DMS53 (cell line): ENCODE measurements around the gene APIP.
A peak's percentile ranks its signal among the peaks of the same experiment; 100 is the strongest.

Experiments
- DNase-seq: peaks from one replicate; lab custom pipeline; 2025; lab: John Stamatoyannopoulos, UW

The APIP gene, protein sequence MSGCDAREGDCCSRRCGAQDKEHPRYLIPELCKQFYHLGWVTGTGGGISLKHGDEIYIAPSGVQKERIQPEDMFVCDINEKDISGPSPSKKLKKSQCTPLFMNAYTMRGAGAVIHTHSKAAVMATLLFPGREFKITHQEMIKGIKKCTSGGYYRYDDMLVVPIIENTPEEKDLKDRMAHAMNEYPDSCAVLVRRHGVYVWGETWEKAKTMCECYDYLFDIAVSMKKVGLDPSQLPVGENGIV

DNA sequence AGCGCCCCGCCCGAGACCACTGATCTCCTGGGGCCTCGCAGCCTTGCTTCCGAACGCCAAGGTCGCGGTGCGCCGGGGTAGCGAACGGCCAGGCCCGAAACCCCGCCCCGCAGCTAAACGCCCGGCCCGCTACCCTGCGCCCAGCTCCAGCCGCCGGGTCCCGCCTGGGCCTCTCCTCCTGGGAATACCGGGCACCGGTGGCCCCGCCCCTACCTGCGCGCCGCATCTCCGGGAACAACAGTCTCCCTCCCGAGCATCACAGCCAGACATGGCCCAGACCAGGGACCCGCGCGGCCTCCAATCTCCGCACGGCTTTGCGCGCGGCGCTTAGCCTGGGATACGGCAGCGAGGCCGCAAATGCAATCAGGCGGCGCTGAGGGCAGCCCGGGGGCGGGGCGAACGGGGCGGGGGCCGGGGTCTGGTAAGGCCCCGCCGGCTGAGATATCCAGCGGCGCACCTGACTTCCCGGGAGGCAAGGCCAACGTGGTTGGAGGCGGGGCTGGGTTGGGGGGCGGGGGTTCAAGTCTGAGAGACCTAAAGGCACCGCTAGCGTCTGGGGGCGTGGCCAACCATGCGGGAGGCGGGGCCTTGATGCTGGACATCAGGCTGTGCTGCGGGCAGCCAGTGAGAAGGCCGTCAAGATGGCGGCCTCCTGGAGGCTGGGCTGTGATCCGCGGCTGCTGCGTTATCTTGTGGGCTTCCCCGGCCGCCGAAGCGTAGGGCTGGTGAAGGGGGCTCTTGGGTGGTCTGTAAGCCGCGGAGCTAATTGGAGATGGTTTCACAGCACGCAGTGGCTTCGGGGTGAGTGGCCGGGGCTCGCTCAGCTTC is at the start of gene APIP, which contains the start of gene PDHX:
Gene APIP (minus strand): TSS at position 365 of the 828 bp plus-strand sequence. CDS start 95 bp downstream, at position 270.
Gene PDHX (plus strand): TSS at position 604 of the 828 bp plus-strand sequence. CDS start 38 bp downstream, at position 642.
- peak; percentile 98 for DNase-seq

DNA sequence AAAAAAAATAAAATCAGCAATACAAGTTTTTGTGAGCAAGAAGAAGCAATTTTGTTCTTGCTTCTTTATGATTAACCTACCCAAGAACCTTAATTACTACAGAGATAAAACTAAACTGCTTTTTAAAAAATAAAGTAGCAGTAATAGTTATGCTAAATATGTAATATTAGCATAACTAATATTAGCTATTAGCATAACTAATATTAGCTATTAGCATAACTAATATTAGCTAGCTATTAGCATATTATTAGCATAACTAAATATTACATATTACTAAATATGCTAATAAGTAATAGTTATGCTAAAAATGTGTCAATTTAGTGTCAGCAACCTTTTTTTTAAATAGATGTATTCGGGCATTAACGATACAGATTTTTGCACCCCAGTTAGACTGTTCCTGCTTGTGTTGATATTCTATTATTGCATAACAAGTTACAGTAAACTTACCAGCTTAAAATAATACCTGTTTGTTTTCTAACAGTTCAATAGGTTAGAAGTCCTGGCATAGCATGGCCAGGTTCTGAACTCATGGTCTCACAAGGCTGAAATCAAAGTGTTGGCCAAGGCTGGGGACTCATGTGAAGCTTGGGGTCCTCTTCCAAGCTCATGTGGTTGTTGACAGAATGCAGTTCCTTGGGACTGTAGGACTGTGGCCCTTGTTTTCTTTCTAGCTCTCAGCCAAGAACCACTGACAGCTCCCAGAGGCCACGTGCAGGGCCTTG is 48.6 kb upstream of the APIP start:
- DNase-seq = no peak

DNA sequence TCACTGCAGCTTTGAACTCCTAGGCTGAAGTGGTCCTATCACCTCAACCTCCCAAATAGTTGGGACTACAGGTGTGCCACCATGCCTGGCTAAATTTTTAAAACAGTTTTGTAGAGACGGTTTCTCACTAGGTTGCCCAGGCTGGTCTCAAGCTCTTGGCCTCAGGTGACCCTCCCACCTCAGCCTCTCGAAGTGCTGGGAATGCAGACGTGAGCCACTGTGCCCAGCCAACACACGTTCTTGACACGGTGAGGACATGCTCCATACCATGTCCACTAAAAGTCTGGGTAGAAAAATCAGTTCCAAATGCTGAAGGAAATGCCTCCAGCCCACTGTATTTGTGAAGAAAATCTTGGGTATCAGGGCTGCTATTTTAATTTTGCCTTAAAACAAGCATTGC is 47.2 kb upstream of the APIP start:
- DNase-seq = no peak

DNA sequence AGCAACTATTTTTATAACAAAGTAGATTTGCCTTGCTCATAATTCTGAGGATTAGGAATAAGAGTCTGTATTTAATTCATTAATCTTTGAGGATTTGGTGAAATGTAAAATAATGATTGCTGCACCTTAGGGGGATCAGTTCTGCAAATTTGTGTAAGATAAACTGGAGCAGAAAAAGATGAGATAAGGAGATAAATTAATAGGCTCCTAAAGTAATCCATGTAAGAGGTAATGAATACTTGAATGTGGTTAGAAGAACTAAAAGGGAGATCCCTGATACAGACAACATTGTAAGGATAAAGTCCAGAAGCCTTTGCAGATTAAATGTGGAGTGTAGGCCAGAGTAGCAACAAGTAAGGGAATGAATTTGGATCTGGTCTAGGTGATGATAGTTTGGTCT is 45.9 kb upstream of the APIP start:
- no peak for DNase-seq

DNA sequence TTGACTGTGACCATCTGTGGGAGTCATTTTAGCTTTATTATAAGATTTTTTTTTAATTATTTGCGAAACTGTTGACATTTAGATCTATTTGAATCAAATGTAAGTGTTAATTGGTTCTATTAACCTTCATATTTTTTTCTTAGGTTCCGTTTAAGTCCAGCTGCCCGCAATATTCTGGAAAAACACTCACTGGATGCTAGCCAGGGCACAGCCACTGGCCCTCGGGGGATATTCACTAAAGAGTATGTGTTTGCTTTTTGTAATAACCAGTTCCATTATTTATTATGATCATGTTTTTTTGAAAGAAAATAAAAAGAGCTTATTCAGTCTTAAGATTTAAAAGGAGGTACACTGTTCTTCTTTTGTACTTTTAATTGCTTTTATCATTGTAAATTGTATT is 44.1 kb upstream of the APIP start:
- DNase-seq = no peak

DNA sequence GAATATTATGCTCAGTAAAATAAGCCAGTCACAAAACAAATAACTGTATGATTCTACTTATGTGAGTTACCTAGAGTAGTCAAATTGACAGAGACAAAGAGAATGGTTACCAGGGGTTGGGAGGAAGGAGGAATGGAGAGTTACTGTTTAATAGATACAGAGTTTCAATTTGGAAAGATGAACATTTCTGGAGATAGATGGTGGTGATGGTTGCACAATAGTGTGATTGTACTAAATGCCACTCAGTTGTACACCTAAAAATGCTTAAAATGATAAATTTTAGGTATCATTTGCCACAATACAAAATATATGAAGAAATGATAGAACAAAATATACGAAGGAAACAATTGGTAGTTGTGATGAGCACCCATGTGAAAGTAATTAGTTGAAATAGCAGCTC is 43.6 kb upstream of the APIP start:
- no peak for DNase-seq

DNA sequence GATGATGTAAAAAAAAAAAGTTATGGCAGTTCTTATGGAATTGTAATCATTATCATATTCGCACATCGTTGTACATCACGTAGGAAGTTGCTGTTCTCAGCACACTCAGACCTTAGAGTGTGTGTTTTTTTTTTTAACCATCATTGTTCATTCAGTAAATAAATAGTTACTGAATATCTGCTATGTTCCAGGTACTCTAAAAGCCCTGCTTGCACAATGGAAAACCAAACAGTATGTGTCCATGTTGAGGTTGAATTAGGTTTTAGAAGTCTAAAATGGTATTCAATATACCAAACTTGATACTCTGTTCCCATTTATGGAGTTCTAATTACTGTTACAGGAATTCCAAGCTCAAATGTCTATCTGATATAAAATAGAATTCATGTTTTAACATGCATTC is 41.4 kb upstream of the APIP start:
- no peak for DNase-seq

DNA sequence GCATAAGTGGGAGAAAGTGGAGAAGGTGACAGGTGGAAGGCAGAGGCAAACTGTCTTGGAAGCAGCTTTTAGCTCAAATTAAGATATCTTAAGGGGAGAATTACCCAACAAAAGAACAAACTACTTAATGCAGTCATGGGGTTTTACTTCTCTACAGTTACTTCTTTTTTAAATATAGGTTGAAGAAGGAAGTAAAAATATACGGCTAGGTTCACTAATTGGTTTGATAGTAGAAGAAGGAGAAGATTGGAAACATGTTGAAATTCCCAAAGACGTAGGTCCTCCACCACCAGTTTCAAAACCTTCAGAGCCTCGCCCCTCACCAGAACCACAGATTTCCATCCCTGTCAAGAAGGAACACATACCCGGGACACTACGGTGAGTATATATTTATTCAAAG is 41.0 kb upstream of the APIP start:
- DNase-seq = no peak

DNA sequence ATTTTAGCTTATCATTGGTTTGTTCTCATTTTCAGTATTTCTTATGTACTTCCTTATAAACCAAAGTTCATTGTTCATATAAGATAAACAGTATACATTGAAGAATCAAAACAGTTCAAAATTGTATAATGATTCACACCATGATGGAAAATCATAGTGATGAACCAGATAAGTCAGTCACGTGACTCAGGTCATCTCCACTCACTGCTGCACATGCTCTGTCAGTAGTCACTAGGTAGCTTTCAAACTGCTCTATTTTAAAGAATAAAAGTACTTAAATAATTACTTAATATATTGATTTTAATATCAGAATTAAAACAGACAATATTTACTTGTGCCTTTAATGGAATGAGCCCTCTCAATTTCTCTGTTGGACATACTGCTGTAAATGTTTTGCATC is 37.8 kb upstream of the APIP start:
- DNase-seq = no peak

DNA sequence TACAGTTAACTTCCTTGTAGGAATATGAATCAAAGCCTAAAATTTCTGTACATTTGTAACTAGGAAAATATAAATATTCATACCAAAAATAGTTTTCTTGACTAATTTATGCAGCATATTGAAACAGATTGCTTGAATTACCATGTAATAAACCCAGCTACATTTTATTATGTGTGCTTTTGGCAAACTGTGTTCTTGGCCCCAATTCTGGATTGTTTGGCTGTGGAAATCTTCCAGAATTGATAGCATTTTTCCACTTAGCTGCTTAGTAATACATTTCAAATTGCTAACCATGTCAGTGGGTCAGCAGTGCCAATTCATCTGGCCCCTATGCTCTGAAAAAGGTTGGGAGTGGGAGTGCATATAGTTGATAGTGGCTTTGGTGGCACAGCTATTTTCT is 32.5 kb upstream of the APIP start:
- DNase-seq = no peak

DNA sequence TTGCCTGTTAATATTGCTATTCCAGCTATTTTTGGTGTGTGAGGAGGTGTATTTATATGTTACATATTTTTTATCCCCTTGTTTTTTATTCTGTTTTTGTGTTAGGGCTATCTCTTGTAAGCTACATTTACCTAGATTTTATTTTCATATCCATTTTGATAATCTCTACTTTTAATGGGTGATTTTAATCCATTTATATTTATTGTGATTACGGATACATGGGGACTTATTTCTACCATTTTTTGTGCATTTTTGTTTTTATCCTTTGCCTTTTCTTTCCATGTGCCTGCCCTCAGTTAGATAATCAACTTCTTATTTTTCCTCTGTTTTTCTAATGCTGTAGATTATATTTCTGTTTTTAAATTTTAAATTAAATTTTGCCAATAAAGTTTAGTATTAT is 28.5 kb upstream of the APIP start:
- DNase-seq = no peak

DNA sequence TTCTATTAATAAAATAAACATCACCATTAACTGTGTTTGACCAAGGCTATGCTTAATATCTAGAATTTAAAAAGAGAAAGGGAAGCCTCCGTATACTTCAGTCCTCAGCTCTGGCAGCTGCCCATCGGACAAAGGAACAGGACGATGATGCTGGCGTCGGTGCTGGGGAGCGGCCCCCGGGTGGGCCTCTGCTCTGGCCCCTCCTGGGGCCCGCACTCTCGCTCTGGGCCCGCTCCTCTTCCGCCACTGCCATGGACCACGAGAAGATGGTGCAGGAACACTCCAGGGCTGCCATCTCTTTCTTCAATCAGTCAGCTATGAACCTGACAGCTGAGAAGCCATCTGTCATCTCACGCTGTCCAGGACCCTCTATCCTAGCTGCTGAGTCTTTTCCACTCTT is 25.5 kb upstream of the APIP start:
- DNase-seq = no peak

DNA sequence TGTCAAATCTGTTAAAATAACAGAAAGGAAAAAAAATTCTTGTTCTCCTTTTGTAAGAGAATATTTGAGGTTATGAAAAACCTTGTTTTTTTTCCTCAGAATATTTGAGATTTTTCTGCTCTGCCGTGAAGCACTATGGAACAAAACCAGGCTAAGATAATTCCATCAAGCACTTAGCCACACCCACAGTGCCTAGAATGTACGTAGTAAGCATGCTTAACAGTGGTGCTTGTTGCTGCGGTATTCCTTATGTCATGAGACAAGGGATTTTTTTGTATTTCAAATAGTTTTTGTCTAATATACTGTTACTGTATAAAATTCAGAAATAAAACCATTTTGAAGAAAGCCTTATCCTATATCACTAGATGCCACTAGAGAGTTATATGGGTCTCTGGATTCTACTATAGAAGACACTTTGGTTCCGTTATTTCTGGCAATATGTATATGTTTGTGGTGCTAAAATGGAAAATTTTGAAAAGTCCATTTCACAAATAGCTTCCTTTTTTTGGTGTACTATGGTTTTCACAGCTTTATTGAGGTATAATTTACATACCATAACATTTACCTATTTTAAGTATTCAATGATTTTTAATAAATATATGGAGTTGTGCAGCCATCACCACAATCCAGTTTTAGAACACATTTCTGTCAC is 24.0 kb upstream of the APIP start:
- no peak for DNase-seq

DNA sequence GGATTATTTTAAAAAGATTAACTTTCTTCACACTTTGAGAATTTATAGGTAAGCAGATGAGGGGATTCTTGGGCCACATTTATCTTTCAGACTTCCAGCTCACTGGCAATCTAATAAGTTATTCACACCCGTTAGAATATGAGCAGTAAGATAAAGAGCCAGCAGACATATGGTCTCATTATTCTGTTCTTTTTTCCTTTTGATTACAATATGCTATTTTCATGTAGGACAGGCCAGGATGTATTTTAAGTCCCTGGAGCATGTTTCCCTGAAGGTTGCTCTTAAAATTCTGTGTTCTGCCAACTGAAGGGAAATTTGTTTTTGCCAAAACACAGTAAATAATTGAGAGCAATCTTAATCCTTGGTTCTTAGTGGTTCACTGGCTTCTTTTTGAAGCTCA is 22.4 kb upstream of the APIP start:
- DNase-seq = no peak

DNA sequence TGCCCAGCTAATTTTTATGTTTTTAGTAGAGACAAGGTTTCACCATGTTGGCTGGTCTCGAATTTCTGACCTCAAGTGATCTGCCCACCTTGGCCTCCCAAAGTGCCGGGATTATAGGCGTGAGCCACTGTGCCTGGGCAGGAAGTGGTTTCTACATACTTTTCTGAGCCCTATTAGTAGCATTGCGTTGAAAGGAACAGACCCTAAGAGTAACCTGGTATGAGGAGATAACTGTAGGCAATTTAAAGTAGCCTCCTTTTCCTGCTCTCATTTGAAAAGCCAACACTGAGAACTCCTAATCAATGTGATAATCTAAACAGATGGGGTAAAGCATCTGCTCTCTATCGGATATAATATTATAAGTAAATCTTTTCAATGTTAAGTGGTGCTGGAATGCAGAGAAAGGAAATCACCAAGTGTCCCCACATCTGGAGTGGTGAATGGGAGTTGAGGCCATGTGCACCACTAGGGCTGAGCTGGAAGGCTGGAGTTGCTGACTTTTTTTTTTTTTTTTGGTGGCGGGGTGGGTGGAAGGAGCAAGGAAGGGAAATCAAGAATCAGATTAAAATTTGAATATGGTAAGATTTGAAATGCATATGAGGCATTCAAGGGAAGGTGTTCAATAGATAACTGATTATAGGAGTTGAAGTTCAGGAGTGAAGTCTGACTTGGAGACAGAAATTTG is 20.9 kb upstream of the APIP start:
- no peak for DNase-seq

DNA sequence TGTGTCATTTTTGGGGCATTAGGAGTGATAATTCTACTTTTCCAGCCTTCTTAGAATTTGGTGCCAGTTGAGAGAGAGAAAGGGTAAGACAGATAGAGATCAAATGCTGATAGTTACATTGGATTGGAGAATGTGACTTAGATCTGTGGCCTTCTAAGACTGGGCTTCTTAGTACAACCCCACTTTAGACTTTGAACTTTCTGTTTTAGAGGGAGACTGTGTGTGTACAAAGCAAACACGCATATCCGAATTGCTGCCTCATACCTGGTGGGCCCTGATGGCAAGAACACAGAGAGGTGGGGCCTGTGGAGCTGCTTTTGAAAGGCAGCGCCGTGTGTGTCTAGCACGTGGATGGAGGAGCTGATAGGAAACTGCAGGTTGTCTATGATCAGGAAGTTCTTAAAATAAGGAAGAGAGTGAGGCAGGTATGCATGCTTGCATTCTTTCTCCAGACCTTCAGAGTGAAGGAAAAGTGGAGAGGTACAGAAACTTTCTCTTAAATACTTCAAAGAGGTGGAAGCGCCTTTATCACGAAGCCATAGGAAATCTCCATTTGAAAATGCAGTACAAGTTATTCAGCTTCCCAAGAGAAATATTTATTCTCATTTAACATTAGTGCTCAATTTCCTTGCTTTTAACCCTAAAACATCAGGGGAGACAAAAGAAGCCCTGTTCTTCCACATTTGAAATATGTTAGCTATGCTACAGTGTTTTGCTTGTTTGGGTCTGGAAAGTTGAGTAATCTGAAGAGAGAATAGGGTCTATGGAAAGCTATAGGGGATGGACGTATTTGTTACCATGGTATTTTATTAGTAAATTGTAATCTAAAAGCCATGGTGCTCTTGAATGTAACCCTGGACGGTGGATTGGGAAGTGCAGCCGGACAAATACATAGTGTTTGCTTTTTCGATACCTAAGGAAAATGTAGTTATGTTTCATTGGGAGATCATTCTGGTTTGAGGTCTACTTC is 13.9 kb upstream of the APIP start:
- DNase-seq = peak; percentile 31

DNA sequence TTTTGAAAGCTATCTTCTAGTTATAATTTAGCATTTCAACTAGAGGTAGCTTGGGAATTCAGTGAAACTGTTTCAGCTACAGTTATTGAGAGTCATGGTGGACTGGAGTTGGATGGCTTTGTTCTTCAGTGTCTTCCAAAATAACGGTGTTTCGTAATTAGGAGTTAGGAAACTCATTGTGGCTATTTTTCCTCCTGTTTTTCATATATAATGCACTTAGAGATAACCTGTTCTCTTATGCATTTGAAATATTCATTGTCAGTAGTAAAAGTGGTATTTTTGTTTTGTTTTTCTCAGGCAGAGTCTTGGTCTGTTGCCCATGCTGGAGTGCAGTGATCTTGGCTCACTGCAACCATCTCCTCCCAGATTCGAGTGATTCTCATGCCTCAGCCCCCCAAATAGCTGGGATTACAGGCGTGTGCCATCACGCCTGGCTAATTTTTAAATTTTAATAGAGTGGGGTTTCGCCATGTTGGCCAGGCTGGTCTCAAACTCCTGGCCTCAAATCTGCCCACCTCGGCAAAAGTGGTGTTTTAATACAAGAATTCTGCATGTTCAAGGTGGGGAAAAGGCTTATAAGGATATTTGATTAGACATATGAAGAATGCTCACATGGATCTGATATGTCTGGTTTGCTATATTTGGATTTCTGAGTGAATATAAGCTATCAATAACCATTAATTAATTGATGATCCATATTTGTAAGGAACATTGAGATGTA is 12.9 kb upstream of the APIP start:
- no peak for DNase-seq

DNA sequence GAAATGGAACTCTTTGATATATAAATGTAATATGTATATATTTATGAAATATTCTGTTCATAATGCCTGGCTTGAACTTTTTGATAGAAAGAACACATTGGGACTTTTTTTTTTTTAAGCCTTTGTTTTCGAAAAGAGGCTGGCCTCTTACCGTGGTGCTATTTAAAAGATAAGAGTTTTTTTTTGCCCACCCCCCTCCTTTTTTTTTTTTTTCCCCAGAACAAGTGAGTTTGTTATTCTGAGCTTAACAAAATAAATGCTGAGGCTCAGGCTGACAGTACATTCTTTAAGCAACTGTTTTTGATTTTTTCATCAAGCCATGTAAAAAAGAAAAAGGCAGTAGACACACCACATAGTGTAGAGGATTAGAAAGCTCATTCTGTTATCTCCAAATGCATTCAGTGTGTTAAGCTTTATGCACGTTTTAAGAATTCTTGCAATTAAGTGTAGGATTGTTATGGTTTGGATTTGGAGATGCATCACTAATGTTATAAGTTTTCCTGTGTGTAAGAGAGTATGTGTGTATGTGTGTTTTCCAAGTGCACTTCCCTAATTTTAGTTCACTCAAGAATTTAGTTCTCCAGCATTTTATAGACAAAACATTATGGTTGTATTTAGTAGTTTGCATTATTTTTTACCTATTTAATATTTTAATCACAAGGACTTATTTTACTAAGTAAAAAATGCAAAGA is 12.2 kb upstream of the APIP start:
- no peak for DNase-seq

DNA sequence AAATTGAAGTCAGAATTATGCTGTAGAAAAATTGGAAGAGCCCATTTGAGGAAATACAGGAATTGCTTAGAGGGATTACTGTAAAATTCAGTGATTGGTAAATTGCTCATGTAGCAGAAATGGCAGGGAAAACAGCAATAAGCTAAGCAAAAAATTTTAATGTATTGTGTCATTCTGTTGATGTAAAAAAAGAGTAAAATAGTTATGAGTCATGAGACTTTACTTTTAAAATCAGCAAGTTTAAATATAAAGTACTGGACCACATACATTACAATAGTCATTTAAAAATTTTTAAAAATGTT is 10.6 kb upstream of the APIP start:
- no peak for DNase-seq
